ENCODE results near the gene ESD.
A peak's percentile ranks its signal among the peaks of the same experiment; 100 is the strongest.

Gene ESD

DNA sequence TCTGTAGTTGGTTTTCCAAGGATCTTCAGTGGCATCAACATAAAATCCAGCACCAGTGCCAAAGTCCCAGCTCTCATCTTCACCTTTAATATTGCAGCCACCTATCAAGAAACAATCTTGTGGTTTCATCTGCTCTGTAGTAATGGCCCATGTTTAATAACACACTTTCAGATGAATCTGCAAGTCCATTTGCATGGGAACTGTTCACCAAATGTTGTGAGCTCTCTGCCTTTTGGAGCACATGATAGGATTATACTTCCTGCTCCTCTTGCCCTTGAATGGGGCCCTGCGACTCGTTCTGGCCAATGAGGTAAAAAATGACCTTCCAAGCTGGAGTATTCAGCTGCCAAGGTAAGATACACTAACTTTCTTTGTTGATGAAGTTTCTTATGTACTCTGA, 14.3 kb downstream of the ESD start:
- H3K4me2 ChIP-seq (ENCODE audit: low read length), result no peak overlapping the region
- no peak overlapping the region for H3K4ac ChIP-seq (ENCODE audit: low read depth, low read length)
- no peak overlapping the region for H2BK15ac ChIP-seq (replicated peaks; ENCODE audit: low read depth)
- no peaks in the 10 kb centered on the region for H3K36me3 ChIP-seq (ENCODE audit: control insufficient read depth, insufficient read depth, low read length)
- no peaks in the 10 kb centered on the region for H3K27me3 ChIP-seq (ENCODE audit: insufficient read depth, low read length, poor library complexity)
- H4K5ac ChIP-seq (ENCODE audit: low read length), result no peak overlapping the region
- no peaks in the 10 kb centered on the region for H3K79me1 ChIP-seq (ENCODE audit: low read length)
- DNase-seq, result no peak
- no peak overlapping the region for H4K8ac ChIP-seq (ENCODE audit: low read depth, low read length)
- no peak overlapping the region for H3K4me3 ChIP-seq (ENCODE audit: low read length)
- no peak overlapping the region for H3K9ac ChIP-seq (ENCODE audit: low read length)
- H3K23ac ChIP-seq (ENCODE audit: low read length), result no peak overlapping the region
- H2AK5ac ChIP-seq (ENCODE audit: low read length), result no peak overlapping the region
- no peak overlapping the region for H2BK5ac ChIP-seq (ENCODE audit: low read length)
- no peak overlapping the region for H3K56ac ChIP-seq (ENCODE audit: low read length)
- H3K79me2 ChIP-seq (ENCODE audit: control insufficient read depth, insufficient read depth, low read length), result no peaks in the 10 kb centered on the region
- H3K4me1 ChIP-seq (ENCODE audit: control insufficient read depth, low read depth, low read length), result no peaks in the 10 kb centered on the region
- no peak overlapping the region for H3K27ac ChIP-seq (ENCODE audit: low read depth, low read length)
- H2BK120ac ChIP-seq (ENCODE audit: low read depth, low read length), result no peak overlapping the region
- WGBS (ENCODE audit: extremely low coverage, insufficient coverage, low lambda C conversion rate), result no CpG with 5 or more reads among the region's 2 CpGs
- no peak overlapping the region for H3K18ac ChIP-seq (ENCODE audit: low read length)

- no peak for DNase-seq
- H4K5ac ChIP-seq (ENCODE audit: low read length), result no peak overlapping the region
- no peak overlapping the region for H3K4me3 ChIP-seq (ENCODE audit: low read length)
- H3K4ac ChIP-seq (ENCODE audit: low read depth, low read length), result no peak overlapping the region
- no peak overlapping the region for H3K56ac ChIP-seq (ENCODE audit: low read length)
- no peaks in the 10 kb centered on the region for H3K79me1 ChIP-seq (ENCODE audit: low read length)
- H2BK5ac ChIP-seq (ENCODE audit: low read length), result no peak overlapping the region
- no peak overlapping the region for H2BK120ac ChIP-seq (ENCODE audit: low read depth, low read length)
- WGBS (ENCODE audit: extremely low coverage, insufficient coverage, low lambda C conversion rate), result 100% methylated on average over 1 of the region's 1 CpG
- no peak overlapping the region for H3K4me2 ChIP-seq (ENCODE audit: low read length)
- no peak overlapping the region for H3K18ac ChIP-seq (ENCODE audit: low read length)
- H3K9ac ChIP-seq (ENCODE audit: low read length), result no peak overlapping the region
- no peak overlapping the region for H2BK15ac ChIP-seq (replicated peaks; ENCODE audit: low read depth)
- H3K27me3 ChIP-seq (ENCODE audit: insufficient read depth, low read length, poor library complexity), result no peaks in the 10 kb centered on the region
- H4K8ac ChIP-seq (ENCODE audit: low read depth, low read length), result no peak overlapping the region
- no peak overlapping the region for H2AK5ac ChIP-seq (ENCODE audit: low read length)
- no peaks in the 10 kb centered on the region for H3K79me2 ChIP-seq (ENCODE audit: control insufficient read depth, insufficient read depth, low read length)
- no peak overlapping the region for H3K23ac ChIP-seq (ENCODE audit: low read length)
- H3K27ac ChIP-seq (ENCODE audit: low read depth, low read length), result no peak overlapping the region
- no peaks in the 10 kb centered on the region for H3K4me1 ChIP-seq (ENCODE audit: control insufficient read depth, low read depth, low read length)
- H3K36me3 ChIP-seq (ENCODE audit: control insufficient read depth, insufficient read depth, low read length), result no peaks in the 10 kb centered on the region
These were observed 14.9 kb downstream of the ESD start for GRCh38 chr13:46782066-46782465.

- DNase-seq, result no peak
- Histone ChIP-seq H3K4me1 (ENCODE audit: control insufficient read depth, low read depth, low read length) (no peaks in the 10 kb centered on the region), H3K36me3 (ENCODE audit: control insufficient read depth, insufficient read depth, low read length) (no peaks in the 10 kb centered on the region), H2BK15ac (replicated peaks; ENCODE audit: low read depth) (no peak overlapping the region), H3K9ac (ENCODE audit: low read length) (no peak overlapping the region), H2AK5ac (ENCODE audit: low read length) (no peak overlapping the region), H4K8ac (ENCODE audit: low read depth, low read length) (no peak overlapping the region), H4K5ac (ENCODE audit: low read length) (no peak overlapping the region), H3K27me3 (ENCODE audit: insufficient read depth, low read length, poor library complexity) (no peaks in the 10 kb centered on the region), H2BK5ac (ENCODE audit: low read length) (no peak overlapping the region), H3K4ac (ENCODE audit: low read depth, low read length) (no peak overlapping the region), H3K27ac (ENCODE audit: low read depth, low read length) (no peak overlapping the region), H3K23ac (ENCODE audit: low read length) (no peak overlapping the region), H3K79me1 (ENCODE audit: low read length) (no peaks in the 10 kb centered on the region), H3K56ac (ENCODE audit: low read length) (no peak overlapping the region), H3K4me3 (ENCODE audit: low read length) (no peak overlapping the region), H2BK120ac (ENCODE audit: low read depth, low read length) (no peak overlapping the region), H3K4me2 (ENCODE audit: low read length) (no peak overlapping the region), H3K79me2 (ENCODE audit: control insufficient read depth, insufficient read depth, low read length) (no peaks in the 10 kb centered on the region), H3K18ac (ENCODE audit: low read length) (no peak overlapping the region)
- no CpG with 5 or more reads among the region's 2 CpGs for WGBS (ENCODE audit: extremely low coverage, insufficient coverage, low lambda C conversion rate)
These were observed 18.1 kb downstream of the ESD start for GRCh38 chr13:46778890-46779289.

- Histone ChIP-seq H2BK120ac (ENCODE audit: low read depth, low read length) (no peak overlapping the region), H3K4me1 (ENCODE audit: control insufficient read depth, low read depth, low read length) (no peaks in the 10 kb centered on the region), H2BK15ac (replicated peaks; ENCODE audit: low read depth) (no peak overlapping the region), H3K56ac (ENCODE audit: low read length) (no peak overlapping the region), H3K4me2 (ENCODE audit: low read length) (no peak overlapping the region), H3K36me3 (ENCODE audit: control insufficient read depth, insufficient read depth, low read length) (no peaks in the 10 kb centered on the region), H3K4ac (ENCODE audit: low read depth, low read length) (no peak overlapping the region), H2BK5ac (ENCODE audit: low read length) (no peak overlapping the region), H3K27ac (ENCODE audit: low read depth, low read length) (no peak overlapping the region), H4K5ac (ENCODE audit: low read length) (no peak overlapping the region), H3K79me1 (ENCODE audit: low read length) (no peaks in the 10 kb centered on the region), H3K79me2 (ENCODE audit: control insufficient read depth, insufficient read depth, low read length) (no peaks in the 10 kb centered on the region), H2AK5ac (ENCODE audit: low read length) (no peak overlapping the region), H4K8ac (ENCODE audit: low read depth, low read length) (no peak overlapping the region), H3K18ac (ENCODE audit: low read length) (no peak overlapping the region), H3K4me3 (ENCODE audit: low read length) (no peak overlapping the region), H3K23ac (ENCODE audit: low read length) (no peak overlapping the region), H3K27me3 (ENCODE audit: insufficient read depth, low read length, poor library complexity) (no peaks in the 10 kb centered on the region), H3K9ac (ENCODE audit: low read length) (no peak overlapping the region)
- 100% methylated on average over 3 of the region's 3 CpGs for WGBS (ENCODE audit: extremely low coverage, insufficient coverage, low lambda C conversion rate)
- no peak for DNase-seq
These were observed 18.9 kb downstream of the ESD start for GRCh38 chr13:46778095-46778494.

DNA sequence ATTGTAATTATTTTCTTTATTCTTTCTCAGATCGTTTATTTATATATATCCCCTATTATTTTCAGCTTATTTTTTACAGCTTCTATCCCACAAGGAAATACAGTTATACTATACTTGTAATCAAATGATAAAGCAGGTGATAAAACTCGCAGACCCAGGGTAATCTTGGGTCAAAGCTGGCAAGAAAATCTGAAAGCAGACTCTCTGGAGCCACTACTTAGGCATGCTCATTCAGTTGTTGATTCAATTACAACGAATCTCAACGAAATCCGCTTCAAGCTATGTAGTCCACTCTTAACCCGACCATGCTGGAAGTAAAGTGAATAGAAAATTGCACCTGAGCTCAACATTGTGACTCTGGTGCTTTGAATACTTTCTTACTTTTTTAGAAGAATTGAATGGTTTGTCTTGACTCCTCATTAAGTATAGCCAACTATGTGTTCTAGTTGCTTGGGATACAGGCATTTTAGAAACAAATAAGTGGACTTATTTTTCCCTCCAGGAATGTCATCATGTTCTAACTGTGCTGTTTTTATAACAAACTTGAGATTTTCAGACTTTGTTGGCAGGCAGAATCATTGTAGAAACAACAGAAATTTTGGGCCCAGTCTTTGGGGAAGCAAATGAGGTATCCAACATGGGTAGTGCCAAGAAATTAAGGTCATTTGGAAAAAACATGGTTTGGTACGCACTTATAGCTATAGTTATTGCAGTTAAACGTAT, 21.4 kb downstream of the ESD start:
- peak; percentile 25 for DNase-seq
- Histone ChIP-seq H2BK120ac (ENCODE audit: low read depth, low read length) (no peak overlapping the region), H3K4me3 (ENCODE audit: low read length) (no peak overlapping the region), H3K23ac (ENCODE audit: low read length) (no peak overlapping the region), H3K9ac (ENCODE audit: low read length) (no peak overlapping the region), H3K4me2 (ENCODE audit: low read length) (no peak overlapping the region), H4K5ac (ENCODE audit: low read length) (no peak overlapping the region), H3K27ac (ENCODE audit: low read depth, low read length) (no peak overlapping the region), H4K8ac (ENCODE audit: low read depth, low read length) (no peak overlapping the region), H2BK5ac (ENCODE audit: low read length) (no peak overlapping the region), H2BK15ac (replicated peaks; ENCODE audit: low read depth) (no peak overlapping the region), H3K79me2 (ENCODE audit: control insufficient read depth, insufficient read depth, low read length) (no peaks in the 10 kb centered on the region), H3K4me1 (ENCODE audit: control insufficient read depth, low read depth, low read length) (no peaks in the 10 kb centered on the region), H3K27me3 (ENCODE audit: insufficient read depth, low read length, poor library complexity) (no peaks in the 10 kb centered on the region), H2AK5ac (ENCODE audit: low read length) (no peak overlapping the region), H3K56ac (ENCODE audit: low read length) (no peak overlapping the region), H3K18ac (ENCODE audit: low read length) (no peak overlapping the region), H3K79me1 (ENCODE audit: low read length) (no peaks in the 10 kb centered on the region), H3K36me3 (ENCODE audit: control insufficient read depth, insufficient read depth, low read length) (no peaks in the 10 kb centered on the region), H3K4ac (ENCODE audit: low read depth, low read length) (no peak overlapping the region)
- WGBS (ENCODE audit: extremely low coverage, insufficient coverage, low lambda C conversion rate), result no CpG with 5 or more reads among the region's 8 CpGs

- H3K4me1 ChIP-seq (ENCODE audit: control insufficient read depth, low read depth, low read length), result no peaks in the 10 kb centered on the region
- H3K23ac ChIP-seq (ENCODE audit: low read length), result no peak overlapping the region
- DNase-seq, result peak; percentile 58
- H2BK15ac ChIP-seq (replicated peaks; ENCODE audit: low read depth), result no peak overlapping the region
- H3K4ac ChIP-seq (ENCODE audit: low read depth, low read length), result no peak overlapping the region
- H3K79me1 ChIP-seq (ENCODE audit: low read length), result no peaks in the 10 kb centered on the region
- no peak overlapping the region for H3K4me2 ChIP-seq (ENCODE audit: low read length)
- no peak overlapping the region for H3K18ac ChIP-seq (ENCODE audit: low read length)
- H2BK120ac ChIP-seq (ENCODE audit: low read depth, low read length), result no peak overlapping the region
- H3K36me3 ChIP-seq (ENCODE audit: control insufficient read depth, insufficient read depth, low read length), result no peaks in the 10 kb centered on the region
- H3K79me2 ChIP-seq (ENCODE audit: control insufficient read depth, insufficient read depth, low read length), result no peaks in the 10 kb centered on the region
- H4K5ac ChIP-seq (ENCODE audit: low read length), result no peak overlapping the region
- no peak overlapping the region for H3K27ac ChIP-seq (ENCODE audit: low read depth, low read length)
- no peaks in the 10 kb centered on the region for H3K27me3 ChIP-seq (ENCODE audit: insufficient read depth, low read length, poor library complexity)
- no peak overlapping the region for H4K8ac ChIP-seq (ENCODE audit: low read depth, low read length)
- no peak overlapping the region for H2AK5ac ChIP-seq (ENCODE audit: low read length)
- H2BK5ac ChIP-seq (ENCODE audit: low read length), result no peak overlapping the region
- H3K4me3 ChIP-seq (ENCODE audit: low read length), result no peak overlapping the region
- WGBS (ENCODE audit: extremely low coverage, insufficient coverage, low lambda C conversion rate), result no CpG with 5 or more reads among the region's 2 CpGs
- H3K9ac ChIP-seq (ENCODE audit: low read length), result no peak overlapping the region
- H3K56ac ChIP-seq (ENCODE audit: low read length), result no peak overlapping the region
These were observed 23.4 kb downstream of the ESD start for GRCh38 chr13:46773541-46773940.

Measured in mesendoderm (in vitro differentiated cells).